Psoas muscle (tissue), 8 donors: ENCODE results near the gene AP1B1. TPM values are rescaled to one million over a fixed set of nuclear protein-coding genes. Genes with fewer than 3 reads are reported as not detected.

Source experiments
- ATAC-seq, 4 donors: fragments of 200-7000 bp; cut with Tn5 transposase; one replicate each; pipeline ENCODE4 v1.9.1; 2020; ENCODE audit warnings: moderate library complexity in 3 of 4, mild to moderate bottlenecking in 2 of 4
- DNase-seq, 2 donors: peaks; one replicate each; pipeline ENCODE4 v3.0.0-alpha.2; 2020
- H3K27ac ChIP-seq: fragments of 200-600 bp; one replicate; pipeline ENCODE4 v1.8.0; 2022
- H3K27me3 ChIP-seq, 3 donors: fragments of 200-600 bp in 1 of 3; one replicate each; pipeline versions ENCODE4 v1.6.1 to v1.8.0; 2013 to 2022; ENCODE audit warnings: low read length in 2 of 3, mild to moderate bottlenecking in 2 of 3, moderate library complexity in 1 of 3; ENCODE audit not compliant: insufficient read depth in 3 of 3
- H3K36me3 ChIP-seq, 2 donors: fragments of 200-600 bp in 1 of 2; one replicate each; pipeline versions ENCODE4 v1.6.1 to v1.8.0; 2013 to 2022; ENCODE audit warnings: low read depth in 1 of 2, mild to moderate bottlenecking in 1 of 2, moderate library complexity in 1 of 2; ENCODE audit not compliant: insufficient read depth in 1 of 2
- H3K4me1 ChIP-seq: fragments of 200-600 bp; one replicate; pipeline ENCODE4 v1.8.0; 2022
- H3K4me3 ChIP-seq: fragments of 200-600 bp; one replicate; pipeline ENCODE4 v1.8.0; 2022; ENCODE audit warnings: mild to moderate bottlenecking
- H3K9me3 ChIP-seq: fragments of 200-600 bp; one replicate; pipeline ENCODE4 v1.8.0; 2022
- CTCF ChIP-seq: fragments of 200-600 bp; IDR thresholded peaks from one replicate; pipeline ENCODE4 v1.8.0; 2022; ENCODE audit warnings: antibody characterized with exemption
- WGBS, 3 donors: extraction: QIAGEN DNeasy Blood & Tissue Kit; methylation state at CpG; one replicate each; pipeline versions ENCODE4 v1.1.6 to v1.1.7; 2013; 5-methylcytosine and 5-hydroxymethylcytosine counted together
- intact Hi-C, 2 donors: fragments of 100-400 bp; cut with DNase I; formaldehyde crosslinking; loops; one replicate each; pipeline versions ENCODE4 v1.11.0 to v1.14.2; 2022
- polyA plus RNA-seq, 3 donors: library from polyadenylated mRNA; stranded (reverse); fragments of 200-250 nt; gene quantifications; one replicate each; pipeline ENCODE4 v1.2.3, GENCODE V29; 2013
- total RNA-seq, 4 donors: library from RNA; stranded (reverse); fragmentation: NEBNext Ultra II Directional in 2 of 4; extraction: Animal tissue kit (Norgen Biotek cat#: 25700) in 2 of 4; gene quantifications; one replicate each; pipeline versions ENCODE4 v1.2.1 to v1.2.4, GENCODE V29; 2021 to 2023
- donor health status: healthy with polysubstance abuse.
- donor health status: DM: no; HTN: no; CAD: no; lungs with moderate emphysema.
- donor health status: Bipolar disorder and iron deficiency.
- donor health status: healthy.
- donor health status: DM: yes; HTN: yes; CAD: no.
- donor health status: DM: no; HTN: no; CAD: no.
- donor health status: DM: no; HTN: no; CAD: no.
- donor health status: DM: yes; HTN: yes; CAD: no.

Gene AP1B1
- total and polyA plus RNA-seq, 7 donors, result 17.5 to 35.3 (median 30.6) TPM

GRCh38 chr22:29308791-29309262, 79.5 kb downstream of the AP1B1 start:
- H3K4me1 ChIP-seq, result peaks cover 27% of the 10 kb centered on the region
- DNase-seq (no peak), ATAC-seq (no peak)
- intact Hi-C loops, result loop anchor here in 1 of 2 donors (5.0 kb wide), 1 partner anchor 42 kb away; the partner anchor contains the start of genes EWSR1 and RHBDD3
- no peaks in the 10 kb centered on the region for H3K36me3 ChIP-seq
- TF ChIP-seq CTCF, result no peak
- 55 to 60% (median 55%) methylated on average over 12 to 13 of the region's 13 CpGs for WGBS, 3 donors
- H3K4me3 ChIP-seq, result peak overlapping the region; percentile 92
- H3K9me3 ChIP-seq, result no peaks in the 10 kb centered on the region
- peak overlapping the region; percentile 81 for H3K27ac ChIP-seq
- H3K27me3 ChIP-seq, result peaks cover 0 to 12% (median 3%) of the 10 kb centered on the region in 3 donors

GRCh38 chr22:29308148-29308790, 80.1 kb downstream of the AP1B1 start:
- no peak for TF ChIP-seq CTCF
- ATAC-seq (peak in 3 of 4 donors; percentile 23 to 40 (median 38)), DNase-seq (peak in 1 of 2 donors; percentile 79)
- peak overlapping the region; percentile 92 for H3K4me3 ChIP-seq
- no peaks in the 10 kb centered on the region for H3K36me3 ChIP-seq
- H3K27ac ChIP-seq, result peak overlapping the region; percentile 81
- H3K4me1 ChIP-seq, result peaks cover 27% of the 10 kb centered on the region
- WGBS, 3 donors, result 42 to 62% (median 43%) methylated on average over 46 to 50 of the region's 50 CpGs
- no peaks in the 10 kb centered on the region for H3K9me3 ChIP-seq
- intact Hi-C loops, result loop anchor here in 1 of 2 donors (5.0 kb wide), 1 partner anchor 41 kb away; the partner anchor contains the start of genes EWSR1 and RHBDD3
- H3K27me3 ChIP-seq, result peaks cover 0 to 6% (median 0%) of the 10 kb centered on the region in 3 donors

- H3K4me1 ChIP-seq, result peaks cover 27% of the 10 kb centered on the region
- H3K9me3 ChIP-seq, result no peaks in the 10 kb centered on the region
- WGBS, 3 donors, result 34 to 49% (median 35%) methylated on average over 18 to 20 of the region's 20 CpGs
- peak overlapping the region; percentile 92 for H3K4me3 ChIP-seq
- ATAC-seq (peak in 2 of 4 donors; percentile 8 to 27), DNase-seq (no peak)
- H3K27me3 ChIP-seq, result no peaks in the 10 kb centered on the region
- intact Hi-C loops, result loop anchor here (2.0 to 5.0 kb wide), 2 partner anchors 40 to 51 kb away; partner anchors contain the start of genes EWSR1 (in 1 of the 2) and RHBDD3 (in 1 of the 2)
- peak overlapping the region; percentile 81 for H3K27ac ChIP-seq
- no peaks in the 10 kb centered on the region for H3K36me3 ChIP-seq
- TF ChIP-seq CTCF, result no peak
Observed at GRCh38 chr22:29307596-29308147, 80.7 kb downstream of the AP1B1 start.

- DNase-seq (peak; percentile 88 to 89), ATAC-seq (peak; percentile 70 to 79 (median 76))
- no peak for TF ChIP-seq CTCF
- H3K36me3 ChIP-seq, result no peaks in the 10 kb centered on the region
- WGBS, 3 donors, result 2 to 3% (median 3%) methylated on average over 56 to 83 of the region's 83 CpGs
- H3K9me3 ChIP-seq, result no peaks in the 10 kb centered on the region
- H3K4me3 ChIP-seq, result peak overlapping the region; percentile 92
- H3K4me1 ChIP-seq, result peaks cover 27% of the 10 kb centered on the region
- intact Hi-C loops, result loop anchor here (1.0 to 5.0 kb wide), 3 partner anchors 40 to 52 kb away; partner anchors contain the start of genes EWSR1 (in 1 of the 2) and RHBDD3 (in 1 of the 2)
- H3K27me3 ChIP-seq, result no peaks in the 10 kb centered on the region
- H3K27ac ChIP-seq, result peak overlapping the region; percentile 81
Observed at GRCh38 chr22:29306835-29307595, 81.4 kb downstream of the AP1B1 start.
